Natural killer cell (primary cell): ENCODE data around the gene SH3PXD2B. TPM values are rescaled to one million over a fixed set of nuclear protein-coding genes. Genes with fewer than 3 reads are reported as not detected.
"Not testable (repeated sequence)": the region's sequence is repeated elsewhere in the genome, so short reads cannot be mapped to it uniquely, and the experiment has no call there.

Experiments used
- ATAC-seq, 3 donors: fragments of 150-1000 bp in 2 of 3; fragments of 200-7000 bp in 1 of 3; cut with Tn5 transposase; 1 replicate in 1 of 3; 2 replicates in 2 of 3; pipeline ENCODE4 v1.10.0; 2021; ENCODE audit warnings: mild to moderate bottlenecking in 2 of 3, moderate library complexity in 2 of 3
- DNase-seq, 2 donors: peaks; one replicate each; pipeline versions ENCODE4 v3.0.0 to v3.0.0-alpha.2; 2013 to 2021; ENCODE audit warnings: mixed read lengths in 1 of 2
- H3K27ac ChIP-seq: one replicate; pipeline ENCODE4 v1.5.1; 2013; ENCODE audit warnings: mild to moderate bottlenecking, low read length
- H3K27me3 ChIP-seq: one replicate; pipeline ENCODE4 v1.6.1; 2013; ENCODE audit warnings: low read length; ENCODE audit not compliant: control insufficient read depth, insufficient read depth
- H3K36me3 ChIP-seq: one replicate; pipeline ENCODE4 v1.6.1; 2013; ENCODE audit warnings: low read length; ENCODE audit not compliant: control insufficient read depth, insufficient read depth
- H3K4me1 ChIP-seq: one replicate; pipeline ENCODE4 v1.6.1; 2013; ENCODE audit warnings: low read length; ENCODE audit not compliant: control insufficient read depth, insufficient read depth
- H3K4me3 ChIP-seq: one replicate; pipeline ENCODE4 v1.5.1; 2013; ENCODE audit warnings: low read length
- H3K9me3 ChIP-seq: one replicate; pipeline ENCODE4 v1.6.1; 2013; ENCODE audit warnings: low read length; ENCODE audit not compliant: control insufficient read depth, insufficient read depth
- H3K27ac Mint-ChIP-seq, 2 donors: one replicate each; pipeline ENCODE4 v1.8.0; 2022; ENCODE audit warnings: mild to moderate bottlenecking in 2 of 2, mixed read lengths in 2 of 2, moderate library complexity in 1 of 2
- H3K27me3 Mint-ChIP-seq, 2 donors: one replicate each; pipeline ENCODE4 v1.8.0; 2022; ENCODE audit warnings: low read depth in 2 of 2, mixed read lengths in 2 of 2
- H3K36me3 Mint-ChIP-seq: one replicate; pipeline ENCODE4 v1.8.0; 2022; ENCODE audit warnings: mixed read lengths
- H3K4me1 Mint-ChIP-seq, 2 donors: one replicate each; pipeline ENCODE4 v1.8.0; 2022; ENCODE audit warnings: mixed read lengths in 2 of 2
- H3K4me3 Mint-ChIP-seq: one replicate; pipeline ENCODE4 v1.8.0; 2022; ENCODE audit warnings: mild to moderate bottlenecking, moderate library complexity, mixed read lengths
- H3K9me3 Mint-ChIP-seq, 2 donors: one replicate each; pipeline ENCODE4 v1.8.0; 2022; ENCODE audit warnings: mixed read lengths in 2 of 2
- WGBS: methylation state at CpG from one replicate; pipeline ENCODE4 v1.1.7; 2013; ENCODE audit warnings: missing lambda C conversion rate; ENCODE audit not compliant: insufficient coverage; 5-methylcytosine and 5-hydroxymethylcytosine counted together
- intact Hi-C: fragments of 100-400 bp; cut with micrococcal nuclease; formaldehyde crosslinking; loops from one replicate; pipeline ENCODE4 v1.14.2; 2022
- total RNA-seq, 4 donors: library from RNA; stranded (reverse); fragments of 120-200 nt in 1 of 4; gene quantifications; one replicate each; pipeline versions ENCODE4 v1.2.3 to v1.2.4, GENCODE V29; 2013 to 2022
- TF ChIP-seq, protein P1 (sequence below): fragments of 200-600 bp; IDR thresholded peaks from one replicate; pipeline ENCODE4 v1.8.0; 2022; ENCODE audit warnings: antibody characterized with exemption

The SH3PXD2B gene
- total RNA-seq, 3 donors from 2014 or later (not counting 1 experiment from before 2014, with no cell fraction given), result 0.25 to 0.35 TPM; not detected in 1

DNA sequence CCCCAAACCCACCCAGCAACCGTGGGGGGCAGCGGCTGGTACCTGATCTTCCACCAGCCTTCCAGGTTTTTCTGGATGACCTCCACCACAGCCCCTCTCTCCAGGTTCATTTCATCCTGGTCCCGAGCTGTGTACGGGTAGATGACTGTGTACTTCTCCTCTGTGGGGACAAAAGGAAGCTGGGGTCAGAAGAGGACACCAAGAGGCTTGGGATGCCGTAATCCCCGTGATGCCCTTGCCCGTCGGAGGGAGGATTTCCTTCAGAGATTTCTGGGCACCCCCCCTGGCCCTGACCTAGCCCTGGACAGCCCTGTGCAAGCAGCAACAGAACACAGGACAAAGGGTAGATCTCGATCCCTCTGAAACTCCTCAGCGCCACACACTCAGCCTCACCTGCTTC, 100.5 kb downstream of the SH3PXD2B start:
- WGBS, result 87% methylated on average over 10 of the region's 10 CpGs
- Histone ChIP-seq H3K36me3 (no peaks in the 10 kb centered on the region), H3K4me1 (no peaks in the 10 kb centered on the region), H3K27me3 (no peaks in the 10 kb centered on the region), H3K9me3 (no peaks in the 10 kb centered on the region), H3K4me3 (no peak overlapping the region), H3K27ac (no peak overlapping the region)
- peaks cover 0 to 3% of the 10 kb centered on the region in 2 donors for H3K27me3 Mint-ChIP-seq
- no peaks in the 10 kb centered on the region for H3K9me3 Mint-ChIP-seq
- ATAC-seq, result no peak
- no peak overlapping the region for H3K4me3 Mint-ChIP-seq
- TF ChIP-seq, protein P1, sequence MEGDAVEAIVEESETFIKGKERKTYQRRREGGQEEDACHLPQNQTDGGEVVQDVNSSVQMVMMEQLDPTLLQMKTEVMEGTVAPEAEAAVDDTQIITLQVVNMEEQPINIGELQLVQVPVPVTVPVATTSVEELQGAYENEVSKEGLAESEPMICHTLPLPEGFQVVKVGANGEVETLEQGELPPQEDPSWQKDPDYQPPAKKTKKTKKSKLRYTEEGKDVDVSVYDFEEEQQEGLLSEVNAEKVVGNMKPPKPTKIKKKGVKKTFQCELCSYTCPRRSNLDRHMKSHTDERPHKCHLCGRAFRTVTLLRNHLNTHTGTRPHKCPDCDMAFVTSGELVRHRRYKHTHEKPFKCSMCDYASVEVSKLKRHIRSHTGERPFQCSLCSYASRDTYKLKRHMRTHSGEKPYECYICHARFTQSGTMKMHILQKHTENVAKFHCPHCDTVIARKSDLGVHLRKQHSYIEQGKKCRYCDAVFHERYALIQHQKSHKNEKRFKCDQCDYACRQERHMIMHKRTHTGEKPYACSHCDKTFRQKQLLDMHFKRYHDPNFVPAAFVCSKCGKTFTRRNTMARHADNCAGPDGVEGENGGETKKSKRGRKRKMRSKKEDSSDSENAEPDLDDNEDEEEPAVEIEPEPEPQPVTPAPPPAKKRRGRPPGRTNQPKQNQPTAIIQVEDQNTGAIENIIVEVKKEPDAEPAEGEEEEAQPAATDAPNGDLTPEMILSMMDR, result no peak
- H3K4me1 Mint-ChIP-seq, result no peaks in the 10 kb centered on the region
- no peak overlapping the region for H3K27ac Mint-ChIP-seq
- no peak for DNase-seq
- H3K36me3 Mint-ChIP-seq, result no peaks in the 10 kb centered on the region
- intact Hi-C loops, result no loop called here

DNA sequence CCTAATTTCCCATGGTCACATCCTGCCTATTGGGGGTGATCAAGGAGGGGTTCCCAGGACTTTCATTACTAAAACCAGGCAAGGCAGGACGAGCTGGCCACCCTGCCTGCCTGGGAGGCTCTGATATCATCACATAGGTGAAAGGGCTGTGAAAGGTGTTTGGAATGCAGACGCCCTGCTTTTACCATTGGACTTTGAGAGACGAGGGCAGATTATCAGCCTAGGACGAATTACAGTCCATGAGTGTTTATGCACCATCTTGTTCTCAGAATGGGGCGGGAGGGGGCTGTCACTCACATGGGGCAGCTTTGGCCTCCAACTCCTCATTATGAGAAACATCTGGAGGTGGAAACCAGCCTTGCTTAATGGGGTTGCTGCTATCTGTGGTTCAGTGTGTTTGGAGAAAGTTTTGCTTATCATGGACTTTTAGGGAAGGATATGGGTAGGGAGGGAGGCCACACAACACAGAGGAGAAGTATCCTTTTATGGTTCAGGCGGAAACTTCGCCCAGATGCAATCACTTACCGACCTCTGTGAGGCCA, 101.0 kb downstream of the SH3PXD2B start:
- 73% methylated on average over 8 of the region's 8 CpGs for WGBS
- Mint-ChIP-seq H3K4me1 (no peaks in the 10 kb centered on the region), H3K27ac (no peak overlapping the region), H3K27me3 (peaks cover 0 to 3% of the 10 kb centered on the region in 2 donors), H3K9me3 (no peaks in the 10 kb centered on the region), H3K36me3 (no peaks in the 10 kb centered on the region), H3K4me3 (no peak overlapping the region)
- Histone ChIP-seq H3K4me3 (no peak overlapping the region), H3K27me3 (no peaks in the 10 kb centered on the region), H3K36me3 (no peaks in the 10 kb centered on the region), H3K4me1 (no peaks in the 10 kb centered on the region), H3K9me3 (no peaks in the 10 kb centered on the region), H3K27ac (no peak overlapping the region)
- intact Hi-C loops, result no loop called here
- DNase-seq, result no peak
- ATAC-seq, result no peak
- TF ChIP-seq, protein P1, result no peak

DNA sequence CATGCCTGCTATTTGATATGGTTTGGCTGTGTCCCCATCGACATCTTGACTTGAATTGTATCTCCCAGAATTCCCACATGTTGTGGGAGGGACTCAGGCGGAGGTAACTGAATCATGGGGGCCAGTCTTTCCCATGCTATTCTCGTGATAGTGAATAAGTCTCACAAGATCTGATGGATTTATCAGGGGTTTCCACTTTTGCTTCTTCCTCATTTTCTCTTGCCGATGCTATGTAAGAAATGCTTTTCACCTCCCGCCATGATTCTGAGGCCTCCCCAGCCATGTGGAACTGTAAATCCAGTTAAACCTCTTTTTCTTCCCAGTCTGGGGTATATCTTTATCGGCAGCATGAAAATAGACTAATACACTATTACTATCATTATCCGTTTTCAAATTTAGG, 101.8 kb downstream of the SH3PXD2B start:
- intact Hi-C loops, H3K27me3 ChIP-seq, H3K36me3 ChIP-seq, H3K9me3 ChIP-seq, H3K4me1 ChIP-seq, H3K27ac Mint-ChIP-seq, H3K9me3 Mint-ChIP-seq, H3K27ac ChIP-seq, H3K4me3 ChIP-seq, H3K27me3 Mint-ChIP-seq, DNase-seq, H3K4me3 Mint-ChIP-seq, ATAC-seq, H3K4me1 Mint-ChIP-seq, H3K36me3 Mint-ChIP-seq: not testable (repeated sequence)
- 85% methylated on average over 7 of the region's 7 CpGs for WGBS

DNA sequence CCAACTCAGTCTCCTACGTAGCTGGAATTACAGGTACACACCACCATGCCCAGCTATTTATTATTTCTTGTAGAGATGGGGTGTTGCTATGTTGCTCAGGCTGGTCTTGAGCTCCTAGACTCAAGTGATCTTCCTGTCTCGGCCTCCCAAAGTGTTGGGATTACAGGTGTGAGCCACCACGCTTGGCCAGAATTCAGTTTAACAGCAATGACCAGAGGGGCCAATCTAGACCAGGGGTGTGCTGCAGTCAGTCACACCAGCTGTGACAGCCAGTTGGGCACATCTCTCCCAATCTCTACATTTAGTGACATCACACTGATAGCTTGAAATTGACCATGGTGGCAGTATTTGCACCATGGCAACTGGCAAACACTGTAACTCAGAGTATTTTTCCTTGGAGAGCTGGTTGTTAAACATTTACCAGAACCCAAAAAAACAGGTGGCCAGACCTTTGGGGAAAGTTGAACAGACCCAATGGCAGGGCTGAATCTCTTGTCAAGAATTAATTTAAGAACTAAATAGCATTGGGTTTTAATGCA, 103.0 kb downstream of the SH3PXD2B start:
- Mint-ChIP-seq H3K27ac (no peak overlapping the region), H3K36me3 (no peaks in the 10 kb centered on the region), H3K27me3 (peaks cover 0 to 3% of the 10 kb centered on the region in 2 donors), H3K9me3 (no peaks in the 10 kb centered on the region), H3K4me3 (no peak overlapping the region), H3K4me1 (no peaks in the 10 kb centered on the region)
- ATAC-seq (no peak), DNase-seq (no peak)
- TF ChIP-seq, protein P1, result no peak
- WGBS, result 93% methylated on average over 2 of the region's 3 CpGs
- H3K4me1 ChIP-seq, result no peaks in the 10 kb centered on the region
- no peaks in the 10 kb centered on the region for H3K27me3 ChIP-seq
- no peak overlapping the region for H3K27ac ChIP-seq
- H3K4me3 ChIP-seq, result no peak overlapping the region
- H3K9me3 ChIP-seq, result no peaks in the 10 kb centered on the region
- intact Hi-C loops, result no loop called here
- no peaks in the 10 kb centered on the region for H3K36me3 ChIP-seq
